Thyroid gland (tissue), 4 donors: ENCODE results near the gene CHRND. TPM values are rescaled to one million over a fixed set of nuclear protein-coding genes. Genes with fewer than 3 reads are reported as not detected.

Experiments used
- DNase-seq, 2 donors: peaks; one replicate each; pipeline ENCODE4 v3.0.0-alpha.2; 2019
- H3K27ac ChIP-seq, 3 donors: fragments of 200-600 bp; sonication (generic); 1 replicate in 2 of 3; 2 replicates in 1 of 3; pipeline ENCODE4 v1.5.1; 2016 to 2019; ENCODE audit warnings: mild to moderate bottlenecking in 1 of 3, moderate library complexity in 1 of 3
- H3K27me3 ChIP-seq: fragments of 200-600 bp; sonication (generic); one replicate; pipeline ENCODE4 v1.5.1; 2019
- H3K36me3 ChIP-seq, 2 donors: fragments of 200-600 bp; sonication (generic); one replicate each; pipeline ENCODE4 v1.5.1; 2016 to 2019
- H3K4me1 ChIP-seq, 2 donors: fragments of 200-600 bp; sonication (generic); one replicate each; pipeline ENCODE4 v1.5.1; 2017 to 2019
- H3K4me3 ChIP-seq, 3 donors: fragments of 200-600 bp; sonication (generic); replicated peaks in 1 of 3; 1 replicate in 2 of 3; 2 replicates in 1 of 3; pipeline ENCODE4 v1.5.1; 2016; ENCODE audit warnings: mild to moderate bottlenecking in 1 of 3
- H3K9me3 ChIP-seq: fragments of 200-600 bp; sonication (generic); one replicate; pipeline ENCODE4 v1.5.1; 2017
- POLR2A ChIP-seq, 2 donors: fragments of 450-650 bp; IDR thresholded peaks; one replicate each; pipeline ENCODE4 v1.6.1; 2017; ENCODE audit warnings: antibody characterized with exemption in 2 of 2, mild to moderate bottlenecking in 2 of 2, moderate library complexity in 1 of 2
- WGBS, 2 donors: methylation state at CpG; one replicate each; pipeline ENCODE4 v1.1.5; 2017; 5-methylcytosine and 5-hydroxymethylcytosine counted together
- intact Hi-C: fragments of 100-400 bp; cut with DNase I; formaldehyde crosslinking; loops from one replicate; pipeline ENCODE4 v1.15.1; 2023
- total RNA-seq, 4 donors: library from RNA; depleted of rRNA; stranded (reverse); fragments of >200 nt; gene quantifications; one replicate each; pipeline ENCODE4 v1.2.3, GENCODE V29; 2016
- TF ChIP-seq, protein P1 (sequence below), 6 experiments: fragments of 200-600 bp in 3 of 6; fragments of 450-650 bp in 3 of 6; sonication (generic) in 3 of 6; IDR thresholded peaks; one replicate each; pipeline ENCODE4 v1.5.1; 2016 to 2019; ENCODE audit warnings: antibody characterized with exemption in 6 of 6, mild to moderate bottlenecking in 2 of 6, inconsistent platforms in 1 of 6, moderate library complexity in 1 of 6

The CHRND gene
- total RNA-seq, 4 donors from 2014 or later: not detected

- intact Hi-C loops: loop anchor here (5.0 to 10.0 kb wide), 2 partner anchors 74 to 596 kb away; partner anchors contain the start of gene NPPC
- 86 to 97% methylated on average over 8 to 10 of the region's 14 CpGs for WGBS, 2 donors
- no peaks in the 10 kb centered on the region for H3K36me3 ChIP-seq
- no peak for DNase-seq
- peaks cover 23% of the 10 kb centered on the region for H3K27me3 ChIP-seq
- no peak overlapping the region for H3K27ac ChIP-seq
- TF ChIP-seq, protein P1, sequence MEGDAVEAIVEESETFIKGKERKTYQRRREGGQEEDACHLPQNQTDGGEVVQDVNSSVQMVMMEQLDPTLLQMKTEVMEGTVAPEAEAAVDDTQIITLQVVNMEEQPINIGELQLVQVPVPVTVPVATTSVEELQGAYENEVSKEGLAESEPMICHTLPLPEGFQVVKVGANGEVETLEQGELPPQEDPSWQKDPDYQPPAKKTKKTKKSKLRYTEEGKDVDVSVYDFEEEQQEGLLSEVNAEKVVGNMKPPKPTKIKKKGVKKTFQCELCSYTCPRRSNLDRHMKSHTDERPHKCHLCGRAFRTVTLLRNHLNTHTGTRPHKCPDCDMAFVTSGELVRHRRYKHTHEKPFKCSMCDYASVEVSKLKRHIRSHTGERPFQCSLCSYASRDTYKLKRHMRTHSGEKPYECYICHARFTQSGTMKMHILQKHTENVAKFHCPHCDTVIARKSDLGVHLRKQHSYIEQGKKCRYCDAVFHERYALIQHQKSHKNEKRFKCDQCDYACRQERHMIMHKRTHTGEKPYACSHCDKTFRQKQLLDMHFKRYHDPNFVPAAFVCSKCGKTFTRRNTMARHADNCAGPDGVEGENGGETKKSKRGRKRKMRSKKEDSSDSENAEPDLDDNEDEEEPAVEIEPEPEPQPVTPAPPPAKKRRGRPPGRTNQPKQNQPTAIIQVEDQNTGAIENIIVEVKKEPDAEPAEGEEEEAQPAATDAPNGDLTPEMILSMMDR (IDR thresholded peaks at IDR 0.05): no peak
- no peak for TF ChIP-seq POLR2A (IDR thresholded peaks at IDR 0.05)
- H3K9me3 ChIP-seq: no peaks in the 10 kb centered on the region
- H3K4me3 ChIP-seq: no peak overlapping the region
- peaks cover 6 to 25% of the 10 kb centered on the region in 2 donors for H3K4me1 ChIP-seq
These were observed 4.9 kb upstream of the CHRND start for GRCh38 chr2:232521098-232521497.

DNA sequence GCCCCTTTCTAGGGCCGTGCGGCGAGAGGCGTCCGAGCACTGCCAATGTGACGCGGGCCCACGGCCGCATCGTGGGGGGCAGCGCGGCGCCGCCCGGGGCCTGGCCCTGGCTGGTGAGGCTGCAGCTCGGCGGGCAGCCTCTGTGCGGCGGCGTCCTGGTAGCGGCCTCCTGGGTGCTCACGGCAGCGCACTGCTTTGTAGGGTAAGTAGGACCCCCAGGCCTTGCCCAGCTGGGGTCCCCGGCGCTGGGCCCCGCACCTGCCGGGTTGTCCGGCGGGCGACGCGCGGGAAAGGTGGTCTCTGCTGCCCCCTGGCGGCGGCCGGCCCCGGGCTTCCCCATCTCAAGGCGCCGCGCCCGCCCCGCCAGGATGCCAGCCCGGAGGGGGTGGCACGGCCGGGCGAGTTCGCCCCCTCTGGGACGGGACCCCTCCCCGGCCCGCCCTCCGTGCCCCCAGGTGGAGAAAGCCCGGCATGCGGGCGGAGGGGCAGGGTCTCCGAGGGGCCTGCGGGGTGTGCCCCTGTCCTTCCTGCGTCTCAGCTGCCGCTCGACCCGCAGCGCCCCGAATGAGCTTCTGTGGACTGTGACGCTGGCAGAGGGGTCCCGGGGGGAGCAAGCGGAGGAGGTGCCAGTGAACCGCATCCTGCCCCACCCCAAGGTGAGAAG lies 3.9 kb upstream of the CHRND start:
- 0% methylated on average over 5 of the region's 66 CpGs; no CpG with 5 or more reads in 1 of the 2 donors for WGBS, 2 donors
- no peaks in the 10 kb centered on the region for H3K36me3 ChIP-seq
- peak; percentile 43 to 47 for DNase-seq
- peaks cover 23% of the 10 kb centered on the region for H3K27me3 ChIP-seq
- TF ChIP-seq POLR2A (IDR thresholded peaks at IDR 0.05): no peak
- TF ChIP-seq, protein P1 (IDR thresholded peaks at IDR 0.05): peak in 5 of 6 experiments; percentile 69 to 94 (median 88)
- H3K4me1 ChIP-seq: peaks cover 6 to 25% of the 10 kb centered on the region in 2 donors
- H3K27ac ChIP-seq: no peak overlapping the region
- no peak overlapping the region for H3K4me3 ChIP-seq
- H3K9me3 ChIP-seq: no peaks in the 10 kb centered on the region
- intact Hi-C loops: loop anchor here (5.0 to 10.0 kb wide), 2 partner anchors 75 to 597 kb away; partner anchors contain the start of gene NPPC

- DNase-seq: no peak
- TF ChIP-seq POLR2A (IDR thresholded peaks at IDR 0.05): no peak
- TF ChIP-seq, protein P1 (IDR thresholded peaks at IDR 0.05): no peak
- H3K27ac ChIP-seq: no peak overlapping the region
- H3K4me3 ChIP-seq: no peak overlapping the region
- H3K9me3 ChIP-seq: no peaks in the 10 kb centered on the region
- H3K4me1 ChIP-seq: peaks cover 6 to 25% of the 10 kb centered on the region in 2 donors
- peaks cover 23% of the 10 kb centered on the region for H3K27me3 ChIP-seq
- H3K36me3 ChIP-seq: no peaks in the 10 kb centered on the region
- 20 to 21% methylated on average over 16 to 23 of the region's 46 CpGs for WGBS, 2 donors
- intact Hi-C loops: loop anchor here (5.0 to 10.0 kb wide), 2 partner anchors 76 to 598 kb away; partner anchors contain the start of gene NPPC
These were observed 3.1 kb upstream of the CHRND start for GRCh38 chr2:232522623-232523401.

DNA sequence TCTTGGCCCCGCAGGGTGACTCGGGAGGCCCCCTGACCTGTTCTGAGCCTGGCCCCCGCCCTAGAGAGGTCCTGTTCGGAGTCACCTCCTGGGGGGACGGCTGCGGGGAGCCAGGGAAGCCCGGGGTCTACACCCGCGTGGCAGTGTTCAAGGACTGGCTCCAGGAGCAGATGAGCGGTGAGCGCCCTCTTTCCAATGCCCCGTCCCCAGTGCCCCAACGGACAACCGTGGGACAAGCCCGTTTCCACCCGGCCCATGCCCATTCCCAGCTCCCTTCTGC lies 2.6 kb upstream of the CHRND start:
- TF ChIP-seq, protein P1 (IDR thresholded peaks at IDR 0.05): no peak
- no peak for TF ChIP-seq POLR2A (IDR thresholded peaks at IDR 0.05)
- intact Hi-C loops: loop anchor here (5.0 to 10.0 kb wide), 2 partner anchors 76 to 599 kb away; partner anchors contain the start of gene NPPC
- Histone ChIP-seq H3K27ac (no peak overlapping the region), H3K36me3 (no peaks in the 10 kb centered on the region), H3K27me3 (peaks cover 23% of the 10 kb centered on the region), H3K9me3 (no peaks in the 10 kb centered on the region), H3K4me1 (peaks cover 6 to 25% of the 10 kb centered on the region in 2 donors), H3K4me3 (no peak overlapping the region)
- WGBS, 2 donors: 15 to 21% methylated on average over 4 to 11 of the region's 16 CpGs
- DNase-seq: no peak
